Measurements from ENCODE around the gene EFNA3.
"Not testable (repeated sequence)": the region's sequence is repeated elsewhere in the genome, so short reads cannot be mapped to it uniquely, and the experiment has no call there.

Gene EFNA3

DNA sequence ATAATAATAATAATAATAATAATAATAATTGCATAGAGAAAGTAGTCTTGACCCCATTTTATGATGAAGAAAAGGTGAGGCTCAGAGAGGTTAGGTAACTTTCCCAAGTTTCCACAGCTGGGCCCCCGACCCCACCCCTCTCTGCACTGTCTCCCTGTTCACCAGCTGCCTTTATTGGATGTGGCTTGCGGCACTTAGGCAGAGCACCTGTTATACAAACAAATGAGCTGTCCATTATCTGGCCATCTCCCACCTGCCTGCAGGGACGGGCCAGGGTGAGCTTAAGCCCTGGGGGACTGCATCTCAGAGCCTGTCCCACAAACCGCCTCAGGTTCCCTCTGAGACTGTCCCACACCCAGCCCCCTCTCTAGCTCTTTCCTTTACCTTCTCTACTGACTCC is 39.0 kb downstream of the EFNA3 start:
- FAIRE-seq, result no peak

- not testable (repeated sequence) for FAIRE-seq
These were observed 39.5 kb downstream of the EFNA3 start for GRCh38 chr1:155118090-155118489.

DNA sequence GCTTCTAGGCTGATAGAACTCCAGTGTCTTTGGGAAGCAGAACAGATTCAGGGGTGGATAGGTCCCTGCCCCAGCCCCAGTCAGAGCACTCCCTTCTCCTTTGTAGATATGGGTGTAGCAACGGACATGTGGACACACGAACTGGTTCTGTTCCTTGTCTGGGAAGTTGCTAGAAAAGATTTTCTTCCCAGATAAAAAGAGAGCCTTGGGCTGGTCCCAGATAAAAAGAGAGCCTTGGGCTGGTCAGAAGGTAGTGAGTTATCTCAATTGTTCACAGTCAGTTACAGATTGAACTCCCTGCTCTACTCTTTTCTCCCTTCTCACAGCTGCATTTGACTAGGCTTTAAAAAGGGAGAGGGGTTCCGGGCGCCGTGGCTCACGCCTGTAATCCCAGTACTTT is 41.6 kb downstream of the EFNA3 start:
- no peak for FAIRE-seq

DNA sequence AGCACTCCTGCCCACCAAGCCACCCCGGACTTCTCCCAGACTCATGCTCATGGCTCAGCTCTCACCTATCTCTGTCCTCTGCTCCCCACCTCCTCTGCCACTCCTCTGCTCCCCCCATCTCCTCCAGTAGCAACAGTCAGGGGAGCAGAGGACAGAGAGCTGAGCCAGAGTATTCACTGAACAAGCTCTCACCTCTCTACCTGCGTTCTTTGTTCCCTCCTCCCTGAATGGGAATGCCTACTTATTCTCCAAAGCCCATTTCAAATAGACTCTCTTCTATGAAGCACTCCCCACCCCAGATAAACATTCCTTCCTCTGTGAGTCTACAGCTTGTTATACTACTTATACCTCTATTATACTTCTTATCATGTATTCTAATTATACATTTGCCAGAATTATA is 42.6 kb downstream of the EFNA3 start:
- no peak for FAIRE-seq

GRCh38 chr1:155122308-155122707 is 43.7 kb downstream of the EFNA3 start:
- no peak for FAIRE-seq

DNA sequence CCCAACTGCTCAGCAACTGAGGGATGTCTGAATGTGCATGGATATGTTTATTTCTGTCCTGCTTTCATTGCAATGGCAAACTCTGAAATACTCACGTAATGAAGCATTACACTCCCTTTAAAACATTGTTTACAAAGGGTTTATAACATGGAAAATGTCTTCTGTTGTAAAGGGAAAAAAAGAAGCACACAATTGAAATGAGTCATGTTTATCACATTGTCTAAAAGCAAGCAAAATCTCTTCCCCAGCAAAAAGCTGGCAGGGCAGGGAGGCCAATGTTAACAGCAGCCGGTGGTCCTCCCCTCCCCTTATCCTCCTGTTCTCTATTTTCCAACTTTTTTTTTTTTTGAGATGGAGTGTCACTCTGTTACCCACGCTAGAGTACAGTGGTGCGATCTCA is 45.2 kb downstream of the EFNA3 start:
- FAIRE-seq, result no peak

DNA sequence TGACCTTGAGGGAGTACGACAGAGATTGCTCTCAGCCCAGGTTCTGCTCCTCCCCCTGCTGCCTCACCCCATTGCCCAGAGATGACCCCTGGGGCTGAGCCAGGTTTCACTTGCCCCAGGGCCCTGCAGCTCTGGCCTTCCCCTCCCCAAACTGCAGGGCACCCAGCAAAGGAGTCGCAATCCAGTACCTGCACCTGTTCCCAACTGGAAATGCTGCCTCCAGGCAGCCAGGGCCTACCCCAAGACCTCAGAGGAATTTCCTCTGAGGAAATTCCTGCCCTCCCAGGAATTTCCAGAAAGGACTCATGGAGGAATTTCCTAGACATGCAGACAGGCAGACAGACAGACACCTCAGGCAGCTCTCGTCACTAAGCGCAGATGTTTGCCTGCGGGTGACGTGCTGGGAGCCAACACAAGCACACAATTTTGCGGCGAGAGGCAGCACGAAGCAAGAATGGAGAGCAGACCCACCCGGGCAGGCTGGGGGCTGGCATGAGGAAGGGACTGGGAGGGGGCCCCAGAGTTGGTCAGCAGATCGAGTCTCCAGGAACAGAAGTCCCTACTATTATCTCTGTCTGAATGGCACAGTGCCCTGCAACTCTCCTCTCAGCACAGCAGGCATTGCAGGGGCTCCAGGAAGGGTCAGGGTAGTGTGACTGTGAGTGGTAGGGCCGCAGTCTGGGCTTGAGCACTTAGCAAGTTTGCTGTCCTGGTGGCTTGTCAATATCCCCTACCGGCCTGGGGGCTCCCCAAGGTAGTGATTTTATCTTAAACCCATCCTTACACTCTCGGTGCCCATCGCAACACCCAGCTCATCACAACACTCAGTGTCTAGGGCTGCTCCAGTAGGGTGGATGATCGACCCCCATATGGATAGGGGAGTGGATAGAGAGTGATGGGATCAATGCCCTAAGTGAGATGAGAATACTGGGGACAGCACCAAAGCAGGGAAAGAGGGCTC is 46.1 kb downstream of the EFNA3 start:
- FAIRE-seq, result no peak

- no peak for FAIRE-seq
These were observed 46.9 kb downstream of the EFNA3 start for GRCh38 chr1:155125511-155125945.

GRCh38 chr1:155125946-155126555 is 47.4 kb downstream of the EFNA3 start:
- no peak for FAIRE-seq

- no peak for FAIRE-seq
These were observed 48.0 kb downstream of the EFNA3 start for GRCh38 chr1:155126556-155127104.

- FAIRE-seq, result no peak
These were observed 48.7 kb downstream of the EFNA3 start, which contains the start of gene EFNA1 for GRCh38 chr1:155127105-155127966. Gene EFNA1, plus strand, starts transcription at chr1:155127876. Its CDS starts 102 bp downstream, at chr1:155127978.

GRCh38 chr1:155127967-155128754 is 49.5 kb downstream of the EFNA3 start:
- FAIRE-seq, result no peak

DNA sequence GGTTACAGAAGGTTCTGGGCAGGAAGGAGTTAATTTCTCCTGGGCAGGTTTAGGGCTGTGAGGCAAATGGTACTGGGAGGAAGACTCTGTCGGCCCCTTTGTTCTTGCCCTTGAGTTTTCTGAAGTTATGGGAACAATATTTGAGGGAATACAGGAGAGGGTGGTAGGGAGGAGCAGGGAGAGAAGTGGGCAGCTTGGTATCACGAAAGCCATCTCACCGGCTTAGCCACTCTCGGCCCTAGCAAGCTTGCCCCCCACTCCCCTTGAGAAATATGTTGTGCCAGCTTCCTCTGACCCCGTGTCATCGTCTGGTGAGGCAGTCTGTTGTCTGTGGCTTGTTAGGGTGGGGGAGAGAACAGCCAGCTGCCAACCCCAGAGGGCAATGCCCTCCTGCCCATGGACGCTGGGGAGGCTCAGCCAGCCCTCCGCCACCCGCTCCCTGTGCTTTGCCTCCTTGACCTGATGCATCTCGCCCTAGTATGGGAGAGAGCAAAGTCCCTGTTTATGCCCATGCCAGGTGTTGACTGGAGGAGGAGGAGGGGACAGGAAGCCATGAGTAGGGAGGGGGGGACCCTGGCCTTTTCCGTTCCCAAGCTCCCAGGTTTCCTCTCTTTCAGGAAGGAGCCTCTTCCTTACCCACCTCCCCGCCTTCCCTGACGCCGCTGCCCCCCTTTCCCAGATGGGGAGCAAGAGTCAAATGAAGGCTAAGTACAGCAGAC is 50.3 kb downstream of the EFNA3 start:
- no peak for FAIRE-seq

- FAIRE-seq, result no peak
These were observed 51.8 kb downstream of the EFNA3 start for GRCh38 chr1:155130272-155131006.

GRCh38 chr1:155131285-155131684 is 52.6 kb downstream of the EFNA3 start:
- no peak for FAIRE-seq

DNA sequence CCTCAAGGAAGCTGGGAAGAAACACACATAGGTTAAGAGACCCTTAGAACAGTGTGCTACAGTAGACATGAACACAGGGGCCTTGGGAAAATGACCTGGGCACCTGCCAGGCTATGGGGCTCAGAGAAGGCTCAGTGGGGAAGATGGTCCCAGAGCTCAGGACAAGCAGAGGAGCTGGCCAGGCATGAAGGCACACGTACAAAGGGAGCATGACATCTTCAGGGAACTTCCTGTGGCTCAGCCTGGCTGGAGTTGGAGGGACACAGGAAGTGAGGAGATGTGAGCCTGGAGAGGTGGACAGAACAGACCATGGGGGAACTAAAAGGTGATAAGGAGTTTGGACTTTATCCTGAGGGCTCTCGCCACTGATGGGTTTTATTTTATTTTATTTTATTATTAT is 53.2 kb downstream of the EFNA3 start:
- no peak for FAIRE-seq

GRCh38 chr1:155133799-155134281 is 55.2 kb downstream of the EFNA3 start:
- FAIRE-seq, result no peak

DNA sequence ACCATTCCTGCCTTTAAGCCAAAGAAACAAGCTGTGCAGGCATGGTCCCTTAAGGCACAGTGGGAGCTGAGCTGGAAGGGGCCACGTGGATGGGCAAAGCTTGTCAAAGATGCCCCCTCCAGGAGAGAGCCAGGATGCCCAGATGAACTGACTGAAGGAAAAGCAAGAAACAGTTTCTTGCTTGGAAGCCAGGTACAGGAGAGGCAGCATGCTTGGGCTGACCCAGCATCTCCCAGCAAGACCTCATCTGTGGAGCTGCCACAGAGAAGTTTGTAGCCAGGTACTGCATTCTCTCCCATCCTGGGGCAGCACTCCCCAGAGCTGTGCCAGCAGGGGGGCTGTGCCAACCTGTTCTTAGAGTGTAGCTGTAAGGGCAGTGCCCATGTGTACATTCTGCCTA is 55.7 kb downstream of the EFNA3 start:
- FAIRE-seq, result no peak

DNA sequence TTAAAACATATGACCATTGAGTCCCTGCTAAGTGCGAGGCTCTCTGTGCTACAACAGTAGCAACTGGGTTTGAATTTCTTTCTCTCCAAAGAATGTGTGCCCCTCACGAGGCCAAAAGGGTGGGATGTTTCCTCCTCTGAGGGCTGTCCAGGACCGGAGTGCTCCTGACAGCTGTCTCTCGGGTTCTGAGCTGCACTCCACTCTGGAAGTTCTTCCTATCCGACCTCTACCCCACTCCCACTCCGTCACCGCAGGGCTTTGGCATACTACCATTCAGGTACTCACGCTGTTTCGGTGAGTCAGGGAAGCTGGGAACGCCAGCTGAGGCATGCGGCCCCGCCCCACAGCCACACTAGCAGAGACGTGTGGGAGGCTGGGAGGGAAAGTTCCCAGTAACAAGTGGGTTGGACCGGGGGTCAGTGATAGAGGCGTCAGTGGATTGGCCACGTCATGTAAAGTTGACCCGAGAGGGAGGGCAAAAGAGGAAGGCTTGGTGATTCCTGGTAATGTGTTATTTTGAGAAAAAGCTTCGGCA is 56.3 kb downstream of the EFNA3 start:
- FAIRE-seq, result no peak
